Testis (tissue), 5 donors: ENCODE measurements around the gene TMEM41B. TPM values are rescaled to one million over a fixed set of nuclear protein-coding genes. Genes with fewer than 3 reads are reported as not detected.
A peak's percentile ranks its signal among the peaks of the same experiment; 100 is the strongest.
"Not testable (repeated sequence)": the region's sequence is repeated elsewhere in the genome, so short reads cannot be mapped to it uniquely, and the experiment has no call there.

Experiments used
- DNase-seq: peaks from one replicate; pipeline ENCODE4 v3.0.0-alpha.2; 2019
- H3K27ac ChIP-seq, 2 donors: fragments of 200-600 bp; sonication (generic); one replicate each; pipeline ENCODE4 v1.5.1; 2019
- H3K27me3 ChIP-seq: fragments of 200-600 bp; sonication (generic); one replicate; pipeline ENCODE4 v1.5.1; 2019
- H3K36me3 ChIP-seq: fragments of 200-600 bp; sonication (generic); one replicate; pipeline ENCODE4 v1.5.1; 2017; ENCODE audit warnings: low read depth; ENCODE audit errors: missing control alignments
- H3K4me1 ChIP-seq: fragments of 200-600 bp; sonication (generic); one replicate; pipeline ENCODE4 v1.5.1; 2019
- H3K4me3 ChIP-seq, 2 donors: fragments of 200-600 bp; sonication (generic); one replicate each; pipeline ENCODE4 v1.5.1; 2017 to 2019
- H3K9me3 ChIP-seq: fragments of 200-600 bp; sonication (generic); one replicate; pipeline ENCODE4 v1.5.1; 2017
- POLR2A ChIP-seq: fragments of 450-650 bp; IDR thresholded peaks from one replicate; pipeline ENCODE4 v1.6.1; 2017; ENCODE audit warnings: antibody characterized with exemption, mild to moderate bottlenecking, moderate library complexity
- whole genome bisulfite sequencing, 2 donors: methylation state at CpG; one replicate each; pipeline ENCODE4 v1.1.5; 2018; 5-methylcytosine and 5-hydroxymethylcytosine counted together
- intact Hi-C: fragments of 100-400 bp; cut with DNase I; formaldehyde crosslinking; loops from one replicate; pipeline ENCODE4 v1.15.1; 2023; ENCODE audit warnings: low total_unique reads
- long read RNA-seq, 2 donors: transcript quantifications; one replicate each; lab custom pipeline, GENCODE V29; 2026
- polyA plus RNA-seq: library from polyadenylated mRNA; stranded (reverse); fragments of 350-450 nt; fragmentation: Illumina TruSeq; extraction: RNeasy Lipid Tissue Mini Kit (QIAGEN cat#74804); gene quantifications from one replicate; pipeline ENCODE4 v1.2.3, GENCODE V29; 2014; ENCODE audit warnings: low read depth, low replicate concordance; ENCODE audit not compliant: insufficient read depth
- total RNA-seq, 2 donors: library from RNA; depleted of rRNA; stranded (reverse); fragments of >200 nt; gene quantifications; one replicate each; pipeline ENCODE4 v1.2.3, GENCODE V29; 2016
- TF ChIP-seq, protein P1 (sequence below), 3 experiments: fragments of 450-650 bp in 2 of 3; fragments of 200-600 bp in 1 of 3; sonication (generic) in 1 of 3; IDR thresholded peaks; one replicate each; pipeline ENCODE4 v1.5.1; 2016 to 2019; ENCODE audit warnings: antibody characterized with exemption in 3 of 3, mild to moderate bottlenecking in 2 of 3, moderate library complexity in 1 of 3

Gene TMEM41B, protein sequence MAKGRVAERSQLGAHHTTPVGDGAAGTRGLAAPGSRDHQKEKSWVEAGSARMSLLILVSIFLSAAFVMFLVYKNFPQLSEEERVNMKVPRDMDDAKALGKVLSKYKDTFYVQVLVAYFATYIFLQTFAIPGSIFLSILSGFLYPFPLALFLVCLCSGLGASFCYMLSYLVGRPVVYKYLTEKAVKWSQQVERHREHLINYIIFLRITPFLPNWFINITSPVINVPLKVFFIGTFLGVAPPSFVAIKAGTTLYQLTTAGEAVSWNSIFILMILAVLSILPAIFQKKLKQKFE
- total RNA-seq = 10 to 100 TPM; 37.5 to 42.6 TPM
- 24.2 TPM for polyA plus RNA-seq
- long read RNA-seq, donor 1, transcript TMEM41B-204 (7 exons, 3,968 nt) = major isoform, 6 of 10 reads
- long read RNA-seq, donor 1, partial matches to known transcripts = 0 of 10 reads
- long read RNA-seq, donor 1, other reads (novel, unspliced or antisense) = 0 of 10 reads
- long read RNA-seq, donor 2, transcript TMEM41B-204 (7 exons, 3,968 nt) = major isoform, 7 of 8 reads
- long read RNA-seq, donor 2, partial matches to known transcripts = 0 of 8 reads
- long read RNA-seq, donor 2, other reads (novel, unspliced or antisense) = 0 of 8 reads

DNA sequence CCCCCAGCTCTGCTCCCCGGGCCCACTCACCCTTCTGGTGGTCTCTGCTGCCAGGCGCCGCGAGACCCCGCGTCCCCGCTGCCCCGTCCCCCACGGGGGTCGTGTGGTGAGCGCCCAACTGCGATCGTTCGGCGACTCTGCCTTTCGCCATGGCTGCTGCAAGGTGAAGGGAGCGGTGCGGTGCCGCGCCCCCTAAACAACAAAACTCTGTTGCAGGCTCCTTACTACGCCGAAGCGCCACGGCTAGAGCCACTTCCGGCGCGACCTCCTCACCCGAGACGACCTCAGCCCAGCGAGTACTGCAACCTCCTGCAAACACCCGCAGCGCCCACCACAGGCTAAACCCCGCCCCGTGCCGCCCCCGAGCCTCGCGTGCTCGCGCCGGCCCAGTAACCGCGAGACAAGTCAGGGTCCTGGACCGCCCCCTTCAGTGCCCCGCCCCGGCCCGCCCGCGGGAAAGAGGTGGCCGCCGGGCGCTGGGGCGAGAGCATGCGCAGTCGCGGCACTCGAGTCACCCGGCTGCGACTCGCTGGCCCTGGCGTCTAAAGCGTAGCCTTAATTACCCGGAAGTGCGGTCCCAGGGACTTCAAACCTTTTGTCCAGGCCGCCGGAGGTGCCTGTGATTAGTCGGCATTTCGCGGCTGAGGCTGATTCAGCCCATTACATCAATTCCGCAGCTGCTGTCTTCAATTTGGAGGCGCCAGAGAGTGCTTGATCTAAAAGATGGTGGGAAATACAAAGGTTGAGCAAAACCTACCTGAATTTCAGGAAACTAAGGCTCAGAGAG, at the start of gene TMEM41B:
TMEM41B (minus strand) TSS at position 303 of the 787 bp plus-strand sequence; CDS start at position 151, 152 bp downstream.
- Histone ChIP-seq H3K4me3 (peak within 1 kb of the TSS; percentile 95 to 100), H3K36me3 (no peaks in the 10 kb centered on the region), H3K9me3 (no peaks in the 10 kb centered on the region), H3K27me3 (no peaks in the 10 kb centered on the region), H3K27ac (peak within 1 kb of the TSS; percentile 88 to 91), H3K4me1 (peaks cover 9% of the 10 kb centered on the region)
- WGBS, 2 donors = 0 to 1% methylated on average over 22 to 69 of the region's 71 CpGs
- intact Hi-C loops = loop anchor here (2.0 kb wide), 1 partner anchor 146 kb away; the partner anchor contains the start of gene ZNF143
- peak; percentile 98 for DNase-seq
- TF ChIP-seq POLR2A = no peak
- TF ChIP-seq, protein P1, sequence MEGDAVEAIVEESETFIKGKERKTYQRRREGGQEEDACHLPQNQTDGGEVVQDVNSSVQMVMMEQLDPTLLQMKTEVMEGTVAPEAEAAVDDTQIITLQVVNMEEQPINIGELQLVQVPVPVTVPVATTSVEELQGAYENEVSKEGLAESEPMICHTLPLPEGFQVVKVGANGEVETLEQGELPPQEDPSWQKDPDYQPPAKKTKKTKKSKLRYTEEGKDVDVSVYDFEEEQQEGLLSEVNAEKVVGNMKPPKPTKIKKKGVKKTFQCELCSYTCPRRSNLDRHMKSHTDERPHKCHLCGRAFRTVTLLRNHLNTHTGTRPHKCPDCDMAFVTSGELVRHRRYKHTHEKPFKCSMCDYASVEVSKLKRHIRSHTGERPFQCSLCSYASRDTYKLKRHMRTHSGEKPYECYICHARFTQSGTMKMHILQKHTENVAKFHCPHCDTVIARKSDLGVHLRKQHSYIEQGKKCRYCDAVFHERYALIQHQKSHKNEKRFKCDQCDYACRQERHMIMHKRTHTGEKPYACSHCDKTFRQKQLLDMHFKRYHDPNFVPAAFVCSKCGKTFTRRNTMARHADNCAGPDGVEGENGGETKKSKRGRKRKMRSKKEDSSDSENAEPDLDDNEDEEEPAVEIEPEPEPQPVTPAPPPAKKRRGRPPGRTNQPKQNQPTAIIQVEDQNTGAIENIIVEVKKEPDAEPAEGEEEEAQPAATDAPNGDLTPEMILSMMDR (IDR thresholded peaks at IDR 0.05) = no peak

DNA sequence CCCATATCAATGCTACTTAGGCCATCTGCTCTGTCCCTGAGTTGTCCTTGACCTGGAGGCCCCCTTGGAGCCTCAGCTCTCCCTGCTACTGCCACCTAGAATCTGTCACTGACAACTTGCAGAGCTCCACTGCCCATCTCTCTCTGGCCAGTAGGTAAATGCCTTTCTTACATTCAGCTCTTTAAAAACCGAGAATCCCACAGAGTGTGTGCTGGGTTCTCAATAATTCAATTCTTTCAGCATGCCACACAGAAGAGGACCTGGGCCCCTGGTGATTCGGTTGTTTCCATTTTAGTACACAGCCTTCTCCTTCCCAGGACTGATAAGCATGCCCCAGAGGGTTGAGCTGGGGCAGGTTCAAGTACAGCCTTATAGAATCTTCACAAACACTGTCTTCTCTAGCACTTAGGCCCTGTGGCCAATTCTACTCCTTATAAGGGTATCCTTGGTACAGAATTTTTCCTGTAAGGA, 48.0 kb upstream of the TMEM41B start:
- TF ChIP-seq, protein P1 (IDR thresholded peaks at IDR 0.05) = no peak
- TF ChIP-seq POLR2A = no peak
- DNase-seq = peak; percentile 34
- intact Hi-C loops = no loop called here
- Histone ChIP-seq H3K36me3 (no peaks in the 10 kb centered on the region), H3K27me3 (no peaks in the 10 kb centered on the region), H3K9me3 (no peaks in the 10 kb centered on the region), H3K27ac (peak overlapping the region in 1 of 2 donors; percentile 100), H3K4me1 (peaks cover 27% of the 10 kb centered on the region), H3K4me3 (no peak overlapping the region)
- 44 to 48% methylated on average over 2 of the region's 2 CpGs for WGBS, 2 donors

DNA sequence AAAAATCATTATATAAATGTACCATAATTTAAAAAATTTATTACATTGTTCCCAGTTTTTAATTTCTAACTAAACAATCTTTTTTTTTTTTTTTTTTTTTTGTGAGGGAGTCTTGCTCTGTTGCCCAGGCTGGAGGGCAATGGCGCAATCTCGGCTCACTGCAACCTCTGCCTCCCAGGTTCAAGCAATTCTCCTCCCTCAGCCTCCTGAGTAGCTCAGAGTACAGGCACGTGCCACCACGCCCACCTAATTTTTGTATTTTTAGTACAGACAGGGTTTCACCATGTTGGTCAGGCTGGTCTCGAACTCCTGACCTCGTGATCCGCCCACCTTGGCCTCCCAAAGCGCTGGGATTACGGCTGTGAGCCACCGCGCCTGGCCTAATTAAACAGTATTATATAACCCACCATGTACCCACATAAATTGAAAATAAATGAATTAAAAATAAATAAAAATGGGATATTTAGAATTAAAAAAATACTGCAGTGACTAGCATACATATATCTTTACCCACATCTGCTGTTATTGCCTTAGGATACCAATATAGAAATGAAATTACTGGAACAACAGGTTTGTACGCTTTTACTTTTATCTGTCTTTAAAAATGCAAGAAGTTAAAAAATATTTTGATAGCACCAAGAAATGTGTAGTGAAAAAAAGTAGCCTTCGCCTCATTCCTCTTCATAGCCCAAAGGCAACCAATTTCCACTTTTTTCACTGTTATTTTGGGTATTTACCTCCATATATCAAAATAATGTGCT, 46.6 kb upstream of the TMEM41B start:
- intact Hi-C loops = not testable (repeated sequence)

DNA sequence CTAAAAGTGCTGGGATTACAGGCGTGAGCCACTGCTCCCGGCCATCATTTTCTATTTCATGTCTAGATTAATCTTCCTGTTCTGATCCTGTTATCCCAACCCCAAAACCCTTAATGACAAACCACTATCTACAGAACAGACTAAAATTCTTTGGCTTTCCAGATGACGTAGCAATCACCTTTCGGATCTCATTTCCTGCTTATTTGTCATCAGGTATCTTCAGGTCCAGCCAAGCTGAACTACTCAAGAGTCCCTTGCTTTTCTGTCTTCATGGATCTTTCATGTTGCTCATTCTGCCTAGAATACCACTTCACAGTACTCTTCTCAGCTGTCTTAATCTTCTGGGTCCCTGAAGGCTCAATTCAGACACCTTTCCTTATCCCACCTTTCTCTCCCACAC, 42.6 kb upstream of the TMEM41B start:
- 90 to 96% methylated on average over 4 of the region's 4 CpGs for WGBS, 2 donors
- DNase-seq = no peak
- intact Hi-C loops = no loop called here

More for the DNA sequence above, 46.6 kb upstream of the TMEM41B start:
- not testable (repeated sequence) for DNase-seq, H3K9me3 ChIP-seq, H3K36me3 ChIP-seq, H3K4me3 ChIP-seq, H3K27me3 ChIP-seq
- WGBS, 2 donors = 90 to 93% methylated on average over 13 of the region's 13 CpGs
- peak overlapping the region in 1 of 2 donors; percentile 100 for H3K27ac ChIP-seq
- H3K4me1 ChIP-seq = peaks cover 23% of the 10 kb centered on the region

More for the DNA sequence above, 42.6 kb upstream of the TMEM41B start:
- Histone ChIP-seq H3K4me1 (peaks cover 4% of the 10 kb centered on the region), H3K27ac (no peak overlapping the region), H3K9me3 (no peaks in the 10 kb centered on the region), H3K36me3 (no peaks in the 10 kb centered on the region), H3K27me3 (no peaks in the 10 kb centered on the region), H3K4me3 (no peak overlapping the region)
- TF ChIP-seq, protein P1 (IDR thresholded peaks at IDR 0.05) = no peak
- TF ChIP-seq POLR2A = no peak
